ENCODE results near the gene MARK2.
"Not testable (repeated sequence)": the region's sequence is repeated elsewhere in the genome, so short reads cannot be mapped to it uniquely, and the experiment has no call there.

The MARK2 gene

DNA sequence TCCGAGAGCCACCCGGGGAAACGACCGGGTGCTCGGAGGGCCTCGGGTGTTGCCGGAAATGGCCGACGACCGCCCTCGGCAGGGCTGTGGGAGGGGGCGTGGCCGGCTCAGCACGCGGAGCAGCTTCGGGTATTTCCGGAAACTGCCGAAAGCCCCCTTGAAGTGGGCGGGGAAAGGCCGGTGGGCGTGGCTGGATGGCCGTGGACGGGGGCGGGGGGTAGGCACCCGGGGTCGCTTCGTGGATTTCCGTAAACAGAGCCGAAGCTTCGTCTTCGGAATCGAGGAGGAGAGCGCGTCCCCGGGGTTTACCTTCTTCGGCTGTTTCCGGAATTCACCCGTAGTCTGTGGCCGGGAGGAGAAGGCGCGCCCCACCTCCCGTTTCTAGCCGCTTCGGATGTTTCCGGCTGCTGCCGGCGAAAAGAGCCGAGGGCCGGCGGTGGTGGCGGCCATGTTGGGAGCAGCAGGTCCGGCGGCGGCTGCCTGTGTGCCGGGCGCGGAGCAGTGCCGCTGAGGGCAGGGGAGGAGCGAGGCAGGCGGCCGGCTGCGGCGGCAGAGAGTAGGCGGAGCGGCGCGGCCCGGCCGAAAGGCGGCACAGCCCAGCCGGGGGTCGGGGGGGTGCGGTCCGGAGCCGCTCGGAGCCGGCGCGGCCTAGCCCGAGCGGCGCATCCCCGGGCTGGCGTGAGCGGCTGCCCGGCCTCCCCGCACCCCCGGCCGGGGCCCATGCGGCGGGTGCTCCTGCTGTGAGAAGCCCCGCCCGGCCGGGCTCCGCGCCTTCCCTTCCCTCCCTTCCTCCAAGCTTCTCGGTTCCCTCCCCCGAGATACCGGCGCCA lies at the start of gene MARK2:
MARK2 (plus strand) TSS at position 433 of the 830 bp plus-strand sequence; CDS start at position 830, 397 bp downstream.
- Mint-ChIP-seq H3K4me3 (peak within 1 kb of the TSS; percentile 85), H3K27me3 (no peaks in the 10 kb centered on the region), H3K36me3 (no peaks in the 10 kb centered on the region), H3K4me1 (ENCODE audit: low read depth) (peaks cover 55% of the 10 kb centered on the region), H3K27ac (peak within 1 kb of the TSS; percentile 80), H3K9me3 (ENCODE audit: low read depth) (no peaks in the 10 kb centered on the region)

DNA sequence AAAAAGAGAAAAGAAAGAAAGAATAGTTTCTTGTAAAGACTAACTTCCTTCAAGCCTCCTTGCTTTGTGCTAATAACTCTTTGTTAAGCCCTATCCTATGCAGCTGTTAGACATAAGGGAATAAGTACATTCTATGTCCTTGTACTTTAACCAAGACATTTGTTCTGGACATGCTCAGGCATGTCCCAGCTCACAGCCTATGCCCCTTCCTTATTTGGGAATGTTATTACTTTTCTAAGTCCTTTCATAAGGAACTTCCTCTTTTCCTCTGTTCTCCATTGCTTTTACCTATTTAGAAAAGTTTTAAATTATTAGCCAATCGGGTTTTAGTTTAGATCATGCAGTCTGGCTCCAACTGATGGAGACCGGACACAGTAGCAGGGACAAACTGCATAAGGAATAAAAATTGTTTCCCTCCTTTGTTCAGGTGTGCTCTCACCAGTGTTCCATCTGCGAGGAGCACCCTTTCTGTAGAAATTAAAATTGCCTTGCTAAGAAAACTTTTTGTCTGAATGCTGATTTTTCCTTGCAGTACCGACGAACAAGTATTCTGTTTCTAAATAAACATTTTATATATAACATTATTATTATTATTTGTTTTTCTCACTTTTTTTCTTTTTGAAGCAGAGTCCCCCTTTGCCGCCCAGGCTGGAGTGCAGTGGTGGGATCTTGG lies 47.3 kb upstream of the MARK2 start:
- no peak overlapping the region for H3K27ac Mint-ChIP-seq
- H3K4me3 Mint-ChIP-seq, result no peak overlapping the region
- peaks cover 4% of the 10 kb centered on the region for H3K9me3 Mint-ChIP-seq (ENCODE audit: low read depth)
- H3K36me3 Mint-ChIP-seq, result peaks cover 6% of the 10 kb centered on the region
- H3K4me1 Mint-ChIP-seq (ENCODE audit: low read depth), result no peaks in the 10 kb centered on the region
- peaks cover 7% of the 10 kb centered on the region for H3K27me3 Mint-ChIP-seq

DNA sequence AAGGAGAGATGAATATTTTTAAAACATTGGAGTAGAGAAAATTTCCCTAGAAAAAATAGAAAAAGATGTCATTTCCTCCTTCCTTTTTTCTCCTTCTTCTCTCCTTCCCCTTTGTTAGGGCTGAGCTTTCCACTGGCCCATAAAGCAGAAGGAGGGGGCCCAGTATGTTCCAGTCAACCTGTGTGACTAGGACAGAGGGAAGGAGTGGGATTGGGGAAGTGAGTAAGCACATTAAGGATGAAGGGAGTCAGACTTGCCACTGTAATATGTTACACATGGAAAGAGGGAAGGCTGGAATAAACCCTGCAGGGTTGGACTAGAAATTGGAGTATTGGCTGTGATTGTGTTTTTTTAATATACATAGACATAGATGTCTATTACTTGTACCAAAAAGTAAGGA lies 45.7 kb upstream of the MARK2 start:
- H3K27ac Mint-ChIP-seq, result no peak overlapping the region
- no peaks in the 10 kb centered on the region for H3K4me1 Mint-ChIP-seq (ENCODE audit: low read depth)
- peaks cover 4% of the 10 kb centered on the region for H3K9me3 Mint-ChIP-seq (ENCODE audit: low read depth)
- peaks cover 6% of the 10 kb centered on the region for H3K36me3 Mint-ChIP-seq
- H3K4me3 Mint-ChIP-seq, result no peak overlapping the region
- H3K27me3 Mint-ChIP-seq, result peaks cover 7% of the 10 kb centered on the region

DNA sequence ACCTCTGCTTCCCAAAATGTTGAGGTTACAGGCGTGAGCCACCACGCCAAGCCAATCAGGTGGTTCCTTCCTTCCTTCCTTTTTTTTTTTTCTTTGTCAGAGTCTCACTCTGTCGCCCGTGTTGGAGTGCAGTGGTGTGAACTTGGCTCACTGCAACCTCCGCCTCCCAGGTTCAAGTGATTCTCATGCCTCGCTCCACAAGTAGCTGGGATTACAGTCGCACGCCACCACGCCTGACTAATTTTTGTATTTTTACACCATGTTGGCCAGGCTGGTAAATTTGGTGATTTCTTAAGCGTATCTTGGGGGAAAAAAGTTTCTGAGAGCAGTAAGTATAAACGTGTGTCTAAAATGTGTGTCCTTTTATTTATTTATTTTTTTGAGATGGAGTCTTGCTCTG lies 43.8 kb upstream of the MARK2 start:
- peaks cover 4% of the 10 kb centered on the region for H3K9me3 Mint-ChIP-seq (ENCODE audit: low read depth)
- peaks cover 6% of the 10 kb centered on the region for H3K36me3 Mint-ChIP-seq
- no peak overlapping the region for H3K27ac Mint-ChIP-seq
- H3K4me1 Mint-ChIP-seq (ENCODE audit: low read depth), result no peaks in the 10 kb centered on the region
- no peak overlapping the region for H3K4me3 Mint-ChIP-seq
- peaks cover 7% of the 10 kb centered on the region for H3K27me3 Mint-ChIP-seq

DNA sequence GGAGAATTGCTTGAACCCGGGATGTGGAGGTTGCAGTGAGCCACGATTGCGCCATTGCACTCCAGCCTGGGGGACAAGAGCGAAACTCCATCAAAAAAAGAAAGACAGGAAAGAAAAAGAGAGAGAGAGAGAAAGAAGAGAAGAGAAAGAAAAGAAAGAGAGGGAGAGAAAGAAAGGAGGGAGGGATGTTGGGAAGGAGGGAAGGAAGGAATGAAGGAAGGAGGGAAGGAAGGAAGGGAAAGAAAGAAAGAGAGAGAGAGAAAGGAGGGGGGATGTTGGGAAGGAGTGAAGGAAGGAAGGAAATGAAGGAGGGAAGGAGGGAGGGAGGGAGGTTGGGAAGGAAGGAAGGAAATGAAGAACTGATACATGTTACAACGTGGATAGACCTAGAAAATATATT lies 38.0 kb upstream of the MARK2 start:
- H3K27ac Mint-ChIP-seq, result no peak overlapping the region
- no peaks in the 10 kb centered on the region for H3K36me3 Mint-ChIP-seq
- H3K4me3 Mint-ChIP-seq, result no peak overlapping the region
- H3K27me3 Mint-ChIP-seq, result peaks cover 3% of the 10 kb centered on the region
- H3K4me1 Mint-ChIP-seq (ENCODE audit: low read depth), result no peaks in the 10 kb centered on the region
- H3K9me3 Mint-ChIP-seq (ENCODE audit: low read depth), result no peaks in the 10 kb centered on the region

DNA sequence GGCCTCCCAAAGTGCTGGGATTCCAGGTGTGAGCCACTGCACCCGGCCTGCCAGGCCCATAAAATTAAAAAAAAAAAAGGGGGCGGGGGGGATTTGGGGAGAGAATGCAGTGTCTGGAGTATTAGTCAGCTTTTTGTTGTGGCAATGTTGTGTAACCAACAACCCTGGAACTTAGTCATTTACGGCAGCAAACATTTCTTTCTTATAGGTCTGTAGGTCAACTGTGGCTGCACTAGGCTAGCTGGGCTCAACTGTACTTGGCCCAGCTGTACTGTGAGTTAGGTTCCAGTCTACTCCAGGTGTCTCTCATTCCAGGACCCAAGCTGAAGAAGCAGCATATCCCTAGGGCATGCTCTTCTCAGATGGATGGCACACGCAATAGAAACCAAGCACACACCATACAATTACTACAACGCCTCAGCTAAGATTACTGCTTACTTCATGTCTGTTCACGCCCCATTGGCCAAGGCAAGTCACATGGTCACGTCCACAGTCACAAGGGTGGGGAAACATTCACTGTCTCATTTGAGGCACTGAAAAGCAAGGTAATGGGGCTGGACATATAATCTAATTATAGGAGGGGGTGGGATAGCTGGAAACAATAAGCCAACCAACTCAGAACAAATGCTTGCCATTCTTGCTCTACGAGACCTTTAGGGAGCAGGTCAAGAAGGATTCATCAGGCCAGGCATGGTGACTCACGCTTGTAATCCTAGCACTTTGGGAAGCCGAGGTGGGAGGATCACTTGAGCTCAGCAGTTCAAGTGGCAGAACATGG lies 36.1 kb upstream of the MARK2 start:
- Mint-ChIP-seq H3K36me3 (no peaks in the 10 kb centered on the region), H3K9me3 (ENCODE audit: low read depth) (no peaks in the 10 kb centered on the region), H3K4me3 (no peak overlapping the region), H3K27ac (no peak overlapping the region), H3K4me1 (ENCODE audit: low read depth) (no peaks in the 10 kb centered on the region), H3K27me3 (no peaks in the 10 kb centered on the region)

DNA sequence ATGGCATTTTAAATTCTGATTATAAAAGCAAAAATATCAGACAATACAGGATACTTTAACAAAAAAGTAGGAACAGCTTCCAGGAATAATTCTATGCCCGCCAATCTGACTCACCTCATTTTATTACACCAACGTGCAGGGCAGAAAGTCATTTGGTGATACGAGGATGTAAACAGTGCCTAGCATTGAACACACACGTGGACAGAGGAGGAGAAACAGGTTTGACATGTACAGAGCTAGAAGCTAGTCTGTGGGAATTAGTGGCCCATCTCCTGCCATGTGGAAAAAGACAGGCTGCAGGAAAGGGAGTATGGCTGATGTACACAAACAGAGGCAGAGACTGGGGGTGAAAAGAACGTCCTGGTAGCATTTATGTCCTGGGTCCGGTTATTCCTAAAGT lies 34.7 kb upstream of the MARK2 start:
- H3K9me3 Mint-ChIP-seq (ENCODE audit: low read depth), result no peaks in the 10 kb centered on the region
- H3K36me3 Mint-ChIP-seq, result no peaks in the 10 kb centered on the region
- no peak overlapping the region for H3K4me3 Mint-ChIP-seq
- no peaks in the 10 kb centered on the region for H3K4me1 Mint-ChIP-seq (ENCODE audit: low read depth)
- H3K27me3 Mint-ChIP-seq, result no peaks in the 10 kb centered on the region
- no peak overlapping the region for H3K27ac Mint-ChIP-seq

DNA sequence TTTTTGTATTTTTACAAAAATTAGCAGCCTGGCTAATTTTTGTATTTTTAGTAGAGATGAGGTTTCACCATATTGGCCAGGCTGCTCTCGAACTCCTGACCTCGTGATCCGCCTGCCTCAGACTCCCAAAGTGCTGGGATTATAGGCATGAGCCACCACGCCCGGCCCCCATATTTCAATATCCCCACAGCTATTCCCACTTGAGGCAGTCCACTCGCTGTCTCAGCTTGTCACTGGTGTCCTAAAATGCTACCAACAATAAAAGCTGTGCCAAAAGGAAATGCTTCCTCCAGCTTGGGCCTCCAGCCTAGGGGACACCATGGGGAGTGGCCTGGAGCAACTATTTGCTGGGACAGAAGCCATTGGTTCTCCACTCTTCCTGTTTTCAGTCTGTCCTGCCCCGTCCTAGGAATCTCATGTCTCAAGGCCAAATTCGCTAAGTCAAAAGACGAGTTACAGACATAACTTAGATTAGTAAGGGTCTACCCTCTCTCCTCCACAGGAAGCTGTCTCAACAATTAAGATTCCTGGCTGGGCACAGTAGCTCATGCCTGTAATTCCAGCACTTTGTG lies 33.0 kb upstream of the MARK2 start:
- H3K27me3 Mint-ChIP-seq, result no peaks in the 10 kb centered on the region
- no peaks in the 10 kb centered on the region for H3K9me3 Mint-ChIP-seq (ENCODE audit: low read depth)
- H3K27ac Mint-ChIP-seq, result no peak overlapping the region
- H3K4me3 Mint-ChIP-seq, result no peak overlapping the region
- H3K36me3 Mint-ChIP-seq, result no peaks in the 10 kb centered on the region
- no peaks in the 10 kb centered on the region for H3K4me1 Mint-ChIP-seq (ENCODE audit: low read depth)

DNA sequence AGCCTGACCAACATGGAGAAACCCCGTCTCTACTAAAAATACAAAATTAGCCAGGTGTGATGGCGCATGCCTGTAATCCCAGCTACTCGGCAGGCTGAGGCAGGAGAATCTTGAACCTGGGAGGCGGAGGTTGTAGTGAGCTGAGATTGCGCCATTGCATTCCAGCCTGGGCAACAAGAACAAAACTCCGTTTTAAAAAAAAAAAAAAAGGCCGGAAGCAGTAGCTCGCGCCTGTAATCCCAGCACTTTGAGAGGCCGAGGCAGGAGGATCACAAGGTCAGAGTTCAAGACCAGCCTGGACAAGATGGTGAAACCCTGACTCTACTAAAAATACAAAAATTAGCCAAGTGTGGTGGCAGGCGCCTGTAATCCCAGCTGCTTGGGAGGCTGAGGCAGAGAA lies 28.5 kb upstream of the MARK2 start:
- not testable (repeated sequence) for H3K4me3 Mint-ChIP-seq; H3K36me3 Mint-ChIP-seq; H3K27ac Mint-ChIP-seq; H3K9me3 Mint-ChIP-seq (ENCODE audit: low read depth); H3K27me3 Mint-ChIP-seq
- H3K4me1 Mint-ChIP-seq (ENCODE audit: low read depth), result peaks cover 17% of the 10 kb centered on the region

DNA sequence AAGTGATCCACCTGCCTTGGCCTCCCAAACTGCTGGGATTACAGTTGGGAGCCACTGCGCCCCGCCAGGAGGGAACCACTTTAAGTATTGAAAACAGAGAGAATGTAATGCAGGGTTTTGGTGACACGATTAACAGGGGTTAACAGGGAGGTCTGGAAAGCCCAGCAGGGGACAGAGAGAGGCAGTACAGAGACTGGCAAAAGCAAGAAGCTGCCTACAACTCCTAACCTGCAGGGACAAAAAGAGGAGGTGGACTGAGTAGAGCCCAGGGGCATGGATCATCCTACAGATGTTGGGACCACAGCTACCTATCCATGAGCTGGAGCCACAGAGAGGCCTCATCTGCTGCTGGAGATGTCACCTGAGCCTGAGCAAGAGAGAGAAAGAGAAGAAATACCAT lies 27.4 kb upstream of the MARK2 start:
- Mint-ChIP-seq H3K9me3 (ENCODE audit: low read depth) (no peaks in the 10 kb centered on the region), H3K27me3 (no peaks in the 10 kb centered on the region), H3K4me1 (ENCODE audit: low read depth) (peaks cover 22% of the 10 kb centered on the region), H3K4me3 (peak overlapping the region; percentile 63), H3K36me3 (no peaks in the 10 kb centered on the region), H3K27ac (no peak overlapping the region)

DNA sequence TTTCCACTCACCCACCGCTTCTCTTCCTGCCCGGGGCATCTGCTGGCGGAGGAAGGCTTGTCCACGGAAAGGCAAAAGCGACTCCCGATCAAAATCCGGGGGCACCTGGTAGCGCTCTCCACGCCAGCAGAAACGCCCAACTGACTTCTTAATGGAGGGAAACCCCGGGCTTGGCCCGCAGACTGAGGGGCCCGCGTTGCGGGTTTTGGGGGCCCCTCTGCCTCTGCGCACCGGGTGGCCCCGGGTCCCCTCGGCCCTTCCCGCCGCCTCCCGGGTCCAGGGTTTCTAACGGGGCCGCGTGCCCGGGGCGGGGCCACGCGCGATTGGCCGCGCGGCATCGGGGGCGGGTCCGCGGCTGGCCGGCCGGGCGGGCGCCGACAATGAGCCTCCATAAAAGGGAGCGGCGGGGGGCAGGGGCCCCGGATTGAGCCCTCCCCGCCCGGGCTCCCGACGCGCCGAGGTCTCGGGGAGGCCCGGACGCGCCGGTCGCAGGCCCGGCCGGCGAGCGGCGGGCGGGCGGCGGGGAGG lies 25.8 kb upstream of the MARK2 start, which contains the start of gene SPINDOC:
SPINDOC (plus strand) TSS at position 422 of the 528 bp plus-strand sequence. CDS start 231 bp downstream, outside the sequence.
- no peaks in the 10 kb centered on the region for H3K36me3 Mint-ChIP-seq
- peaks cover 22% of the 10 kb centered on the region for H3K4me1 Mint-ChIP-seq (ENCODE audit: low read depth)
- H3K4me3 Mint-ChIP-seq, result peak within 1 kb of the TSS; percentile 84
- H3K27me3 Mint-ChIP-seq, result no peaks in the 10 kb centered on the region
- no peaks in the 10 kb centered on the region for H3K9me3 Mint-ChIP-seq (ENCODE audit: low read depth)
- peak within 1 kb of the TSS; percentile 22 for H3K27ac Mint-ChIP-seq

DNA sequence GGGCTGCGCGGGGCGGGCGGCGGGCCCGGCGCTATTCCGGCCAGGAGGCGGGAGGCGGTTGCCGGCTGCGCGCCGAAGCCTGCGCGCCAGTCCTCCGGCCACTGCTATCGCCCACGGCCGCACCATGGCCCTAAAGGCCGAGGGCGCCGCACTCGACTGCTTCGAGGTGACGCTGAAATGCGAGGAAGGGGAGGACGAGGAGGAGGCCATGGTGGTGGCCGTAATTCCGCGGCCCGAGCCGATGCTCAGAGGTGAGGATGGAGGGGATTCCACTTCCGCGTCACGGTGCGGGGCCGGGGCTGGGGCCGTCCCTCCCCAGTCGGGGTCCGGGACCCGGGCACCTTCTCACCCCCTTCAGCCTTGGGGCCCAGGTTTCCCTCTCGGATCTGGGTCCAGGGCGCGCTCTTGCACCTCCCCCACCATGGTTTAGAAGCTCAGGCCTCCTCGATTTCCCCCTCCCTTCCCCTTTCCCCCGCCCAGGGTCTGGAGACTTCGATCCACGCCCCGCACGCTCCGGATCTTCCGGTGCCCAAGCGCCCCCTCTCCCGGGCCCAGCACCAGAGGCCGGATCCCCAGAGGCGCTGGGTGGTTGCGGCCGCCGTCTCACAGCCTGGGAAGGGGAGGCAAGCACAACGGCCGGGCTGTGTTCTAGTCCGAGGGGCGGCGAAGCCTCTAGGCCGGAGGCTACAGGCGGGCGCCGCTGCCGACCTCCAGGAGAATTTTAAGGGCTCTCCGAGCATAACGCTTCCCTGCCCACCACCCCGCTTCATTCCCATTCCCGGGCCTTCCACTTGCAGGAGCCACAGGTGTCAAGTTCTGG lies 25.1 kb upstream of the MARK2 start:
- Mint-ChIP-seq H3K4me1 (ENCODE audit: low read depth) (peaks cover 22% of the 10 kb centered on the region), H3K4me3 (peak overlapping the region; percentile 84), H3K9me3 (ENCODE audit: low read depth) (no peaks in the 10 kb centered on the region), H3K36me3 (no peaks in the 10 kb centered on the region), H3K27ac (peak overlapping the region; percentile 22), H3K27me3 (no peaks in the 10 kb centered on the region)

DNA sequence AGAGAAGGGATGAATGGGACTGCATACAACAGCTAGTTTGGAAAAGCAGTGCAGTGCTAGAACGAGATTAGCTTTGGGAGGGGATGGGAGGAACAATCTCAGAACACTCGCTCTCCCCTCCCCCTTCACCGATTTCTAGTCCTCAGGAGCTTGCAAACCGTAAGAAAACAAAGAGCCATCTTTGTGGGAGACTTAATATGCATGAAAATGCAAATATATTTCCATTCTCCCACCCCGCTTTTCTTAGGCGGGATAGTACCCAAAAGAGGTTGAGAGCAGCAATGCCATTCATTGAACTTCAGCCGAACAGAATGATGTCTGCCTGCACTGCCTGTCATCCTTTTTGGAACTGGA lies 24.6 kb upstream of the MARK2 start:
- Mint-ChIP-seq H3K4me3 (peak overlapping the region; percentile 84), H3K9me3 (ENCODE audit: low read depth) (no peaks in the 10 kb centered on the region), H3K27me3 (no peaks in the 10 kb centered on the region), H3K27ac (peak overlapping the region; percentile 22), H3K4me1 (ENCODE audit: low read depth) (peaks cover 22% of the 10 kb centered on the region), H3K36me3 (no peaks in the 10 kb centered on the region)

DNA sequence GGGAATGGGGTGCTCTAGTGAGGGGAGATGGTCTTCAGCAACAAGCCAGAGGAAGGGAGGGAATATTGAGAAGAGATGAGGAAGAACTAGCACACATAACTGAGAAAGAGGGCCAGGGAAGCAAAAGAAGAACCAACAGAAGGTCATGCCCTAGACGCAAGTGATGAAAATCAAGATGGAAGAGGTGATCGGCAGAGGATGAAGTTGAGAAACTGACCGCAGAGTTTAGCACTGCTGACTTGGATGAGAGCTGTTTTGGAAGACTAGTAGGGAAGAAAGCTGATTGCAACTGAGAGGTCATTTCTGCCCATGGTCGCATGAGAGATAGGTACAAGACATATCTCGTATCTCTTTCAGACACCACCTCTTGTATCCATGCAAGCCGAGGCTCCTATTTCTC lies 22.7 kb upstream of the MARK2 start:
- Mint-ChIP-seq H3K4me3 (no peak overlapping the region), H3K4me1 (ENCODE audit: low read depth) (peaks cover 22% of the 10 kb centered on the region), H3K9me3 (ENCODE audit: low read depth) (no peaks in the 10 kb centered on the region), H3K36me3 (peaks cover 3% of the 10 kb centered on the region), H3K27me3 (no peaks in the 10 kb centered on the region), H3K27ac (no peak overlapping the region)
